ENCODE measurements around the gene LRP1-AS.

Gene LRP1-AS

GRCh38 chr12:57097554-57097835 lies 49.9 kb downstream of the LRP1-AS start:
- H3K4me1 Mint-ChIP-seq: peaks cover 84% of the 10 kb centered on the region
- H3K27me3 Mint-ChIP-seq: no peaks in the 10 kb centered on the region
- H3K36me3 Mint-ChIP-seq: peaks cover 66% of the 10 kb centered on the region
- H3K9me3 Mint-ChIP-seq: no peaks in the 10 kb centered on the region
- no peak for ATAC-seq
- H3K27ac Mint-ChIP-seq: peak overlapping the region; percentile 94
- H3K4me3 Mint-ChIP-seq: no peak overlapping the region

- no peak overlapping the region for H3K4me3 Mint-ChIP-seq
- H3K27ac Mint-ChIP-seq: peak overlapping the region; percentile 94
- no peak for ATAC-seq
- H3K27me3 Mint-ChIP-seq: no peaks in the 10 kb centered on the region
- peaks cover 67% of the 10 kb centered on the region for H3K36me3 Mint-ChIP-seq
- peaks cover 86% of the 10 kb centered on the region for H3K4me1 Mint-ChIP-seq
- H3K9me3 Mint-ChIP-seq: no peaks in the 10 kb centered on the region
These were observed 50.5 kb downstream of the LRP1-AS start for GRCh38 chr12:57096748-57097553.

GRCh38 chr12:57096099-57096572 lies 51.3 kb downstream of the LRP1-AS start:
- ATAC-seq: no peak
- Mint-ChIP-seq H3K27me3 (no peaks in the 10 kb centered on the region), H3K36me3 (peaks cover 70% of the 10 kb centered on the region), H3K27ac (peak overlapping the region; percentile 94), H3K9me3 (no peaks in the 10 kb centered on the region), H3K4me3 (no peak overlapping the region), H3K4me1 (peaks cover 91% of the 10 kb centered on the region)

GRCh38 chr12:57095440-57095839 lies 52.0 kb downstream of the LRP1-AS start:
- H3K27ac Mint-ChIP-seq: peak overlapping the region; percentile 94
- H3K36me3 Mint-ChIP-seq: peaks cover 74% of the 10 kb centered on the region
- H3K9me3 Mint-ChIP-seq: no peaks in the 10 kb centered on the region
- no peaks in the 10 kb centered on the region for H3K27me3 Mint-ChIP-seq
- peaks cover 91% of the 10 kb centered on the region for H3K4me1 Mint-ChIP-seq
- no peak for ATAC-seq
- no peak overlapping the region for H3K4me3 Mint-ChIP-seq

Measured in stimulated activated memory B cell treated with anti-CD40 and anti-IgM and Interleukin-4, amounts not matched to agents 10 μg/mL and 1 μg/mL and 100 μg/mL, for 72 hours (primary cell).